Skin of body (tissue), 2 donors: ENCODE data around the gene APBB1IP. TPM values are rescaled to one million over a fixed set of nuclear protein-coding genes. Genes with fewer than 3 reads are reported as not detected.
"Not testable (repeated sequence)": the region's sequence is repeated elsewhere in the genome, so short reads cannot be mapped to it uniquely, and the experiment has no call there.

Source experiments
- DNase-seq: peaks from one replicate; lab custom pipeline; 2025; lab: John Stamatoyannopoulos, UW
- total RNA-seq: library from RNA; depleted of rRNA; stranded (reverse); fragments of >200 nt; gene quantifications from one replicate; pipeline ENCODE4 v1.2.3, GENCODE V29; 2014

Gene APBB1IP, protein sequence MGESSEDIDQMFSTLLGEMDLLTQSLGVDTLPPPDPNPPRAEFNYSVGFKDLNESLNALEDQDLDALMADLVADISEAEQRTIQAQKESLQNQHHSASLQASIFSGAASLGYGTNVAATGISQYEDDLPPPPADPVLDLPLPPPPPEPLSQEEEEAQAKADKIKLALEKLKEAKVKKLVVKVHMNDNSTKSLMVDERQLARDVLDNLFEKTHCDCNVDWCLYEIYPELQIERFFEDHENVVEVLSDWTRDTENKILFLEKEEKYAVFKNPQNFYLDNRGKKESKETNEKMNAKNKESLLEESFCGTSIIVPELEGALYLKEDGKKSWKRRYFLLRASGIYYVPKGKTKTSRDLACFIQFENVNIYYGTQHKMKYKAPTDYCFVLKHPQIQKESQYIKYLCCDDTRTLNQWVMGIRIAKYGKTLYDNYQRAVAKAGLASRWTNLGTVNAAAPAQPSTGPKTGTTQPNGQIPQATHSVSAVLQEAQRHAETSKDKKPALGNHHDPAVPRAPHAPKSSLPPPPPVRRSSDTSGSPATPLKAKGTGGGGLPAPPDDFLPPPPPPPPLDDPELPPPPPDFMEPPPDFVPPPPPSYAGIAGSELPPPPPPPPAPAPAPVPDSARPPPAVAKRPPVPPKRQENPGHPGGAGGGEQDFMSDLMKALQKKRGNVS
- 9.5 TPM for total RNA-seq

- no peak for DNase-seq
Observed at GRCh38 chr10:26437637-26438461, at the start of gene APBB1IP. Gene APBB1IP (plus strand): TSS chr10:26438341. CDS start chr10:26492327, 53,986 bp downstream.

DNA sequence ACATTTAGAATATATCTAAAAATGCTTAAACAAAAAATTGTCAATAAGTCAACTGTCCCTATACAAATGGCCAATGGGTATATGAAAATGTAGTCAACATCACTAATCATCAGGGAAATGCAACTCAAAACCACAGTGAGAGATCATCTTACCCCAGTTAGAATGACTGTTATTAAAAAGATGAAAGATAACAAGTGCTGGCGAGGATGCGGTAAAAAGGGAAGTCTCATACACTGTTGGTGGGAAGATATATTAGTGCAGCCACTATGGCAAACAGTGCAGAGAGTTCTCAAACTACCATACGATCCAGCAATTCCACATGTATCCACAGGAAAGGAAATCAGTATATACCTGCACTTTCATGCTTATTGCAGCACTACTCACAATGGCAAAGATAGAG is 48.6 kb upstream of the APBB1IP start:
- DNase-seq, result no peak

GRCh38 chr10:26391701-26392695 is 46.1 kb upstream of the APBB1IP start:
- no peak for DNase-seq

GRCh38 chr10:26398353-26398752 is 39.8 kb upstream of the APBB1IP start:
- not testable (repeated sequence) for DNase-seq

GRCh38 chr10:26407406-26407969 is 30.7 kb upstream of the APBB1IP start:
- DNase-seq, result no peak

DNA sequence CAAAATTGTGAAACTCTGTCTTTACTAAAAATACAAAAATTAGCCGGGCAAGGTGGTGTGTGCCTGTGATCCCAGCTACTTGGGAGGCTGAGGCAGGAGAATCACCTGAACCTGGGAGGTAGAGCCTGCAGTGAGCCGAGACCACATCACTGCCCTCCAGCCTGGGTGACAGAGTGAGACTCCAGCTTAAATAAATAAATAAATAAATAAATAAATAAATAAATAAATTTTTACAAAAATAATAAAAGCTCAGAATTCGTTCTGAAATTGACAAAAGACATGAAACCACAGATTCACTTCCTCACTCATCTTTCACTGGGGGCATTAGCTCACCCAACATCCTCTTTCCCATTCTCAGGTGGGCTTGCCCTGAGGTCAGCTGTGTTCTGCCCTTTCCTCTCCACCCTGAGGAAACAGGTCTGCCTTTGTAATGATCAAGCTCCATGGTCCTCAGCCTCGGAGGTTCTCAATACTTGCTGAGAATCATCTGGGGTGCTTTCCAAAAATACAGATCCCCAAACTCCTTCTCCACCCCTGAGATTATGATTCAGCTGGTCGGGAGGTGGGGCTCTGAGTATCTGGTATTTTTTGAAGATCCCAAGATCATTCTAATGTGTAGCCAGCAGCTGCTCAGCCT is 29.2 kb upstream of the APBB1IP start:
- no peak for DNase-seq

GRCh38 chr10:26410356-26410755 is 27.8 kb upstream of the APBB1IP start:
- no peak for DNase-seq

GRCh38 chr10:26412932-26413331 is 25.2 kb upstream of the APBB1IP start:
- DNase-seq, result no peak

DNA sequence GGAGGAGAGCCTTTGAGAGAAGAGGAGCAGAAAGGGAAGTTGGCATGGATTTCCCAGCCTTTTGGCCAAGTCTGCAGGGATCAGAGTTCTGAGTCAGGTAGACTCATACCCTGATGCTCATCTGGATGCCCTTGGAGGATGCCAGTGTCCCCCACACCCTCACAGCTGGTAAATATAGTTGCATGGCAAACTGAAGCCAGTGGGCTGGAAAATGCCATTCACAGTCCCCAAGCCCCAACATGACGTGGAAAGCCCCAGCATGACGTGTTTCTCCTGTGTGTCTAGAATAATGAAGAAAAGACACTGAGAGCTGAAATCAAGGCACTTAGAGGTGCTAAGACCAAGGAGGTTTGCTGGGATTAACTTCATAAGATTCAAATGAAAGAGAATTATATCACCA is 24.8 kb upstream of the APBB1IP start:
- DNase-seq, result no peak

DNA sequence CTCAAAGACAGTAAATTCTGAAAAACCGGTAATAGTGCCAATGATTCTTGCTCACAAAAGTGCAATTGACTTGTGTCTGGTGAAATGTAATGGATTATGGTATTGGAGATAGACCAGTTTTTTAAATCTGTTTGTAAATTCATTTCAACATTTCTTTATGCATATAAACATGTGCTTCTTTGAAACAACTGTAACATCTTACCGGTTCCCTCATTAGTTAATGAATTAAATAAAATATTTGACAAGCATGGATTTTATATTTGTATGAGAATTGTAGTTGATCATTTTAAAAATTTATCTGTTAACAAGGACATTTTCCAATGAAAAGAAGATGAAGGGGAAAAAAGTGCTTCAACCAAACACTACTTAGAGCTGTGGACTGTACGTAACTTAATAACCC is 21.0 kb upstream of the APBB1IP start:
- DNase-seq, result no peak

DNA sequence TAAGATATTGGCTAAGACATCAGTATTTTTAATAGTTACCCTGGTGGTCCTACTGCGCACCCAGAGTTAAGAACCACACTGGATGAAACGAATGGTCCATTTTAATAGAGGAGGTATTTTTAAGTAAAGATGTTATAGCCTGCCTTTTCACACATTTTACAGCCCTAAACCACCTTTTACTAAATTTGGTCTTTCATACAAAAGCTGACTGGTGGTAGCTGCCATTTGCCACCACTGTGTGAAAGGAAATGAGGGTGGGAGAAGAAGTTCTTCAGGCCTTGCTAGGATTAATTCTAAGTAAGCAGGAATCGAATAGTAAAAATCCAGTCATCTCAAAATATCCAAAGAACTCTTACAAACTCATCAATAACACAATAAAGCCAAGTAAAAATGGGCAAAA is 15.2 kb upstream of the APBB1IP start:
- DNase-seq, result no peak

DNA sequence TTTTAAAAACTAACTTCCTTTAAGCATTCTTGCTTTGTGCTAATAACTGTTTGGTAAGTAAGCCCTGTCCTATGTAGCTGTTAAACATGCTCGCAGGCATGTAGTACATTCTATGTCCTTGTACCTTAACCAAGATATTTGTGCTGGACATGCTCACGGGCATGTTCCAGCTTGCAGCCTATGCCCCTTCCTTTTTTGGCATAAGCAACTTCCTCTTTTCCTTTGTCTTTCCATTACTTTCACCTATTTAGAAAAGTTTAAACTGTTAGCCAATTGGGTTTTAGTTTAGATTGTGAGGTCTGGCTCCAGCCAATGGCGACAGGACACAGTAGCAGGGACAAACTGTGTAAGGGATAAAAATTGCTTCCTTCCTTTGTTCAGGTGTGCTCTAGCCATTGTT is 14.4 kb upstream of the APBB1IP start:
- DNase-seq, result no peak

DNA sequence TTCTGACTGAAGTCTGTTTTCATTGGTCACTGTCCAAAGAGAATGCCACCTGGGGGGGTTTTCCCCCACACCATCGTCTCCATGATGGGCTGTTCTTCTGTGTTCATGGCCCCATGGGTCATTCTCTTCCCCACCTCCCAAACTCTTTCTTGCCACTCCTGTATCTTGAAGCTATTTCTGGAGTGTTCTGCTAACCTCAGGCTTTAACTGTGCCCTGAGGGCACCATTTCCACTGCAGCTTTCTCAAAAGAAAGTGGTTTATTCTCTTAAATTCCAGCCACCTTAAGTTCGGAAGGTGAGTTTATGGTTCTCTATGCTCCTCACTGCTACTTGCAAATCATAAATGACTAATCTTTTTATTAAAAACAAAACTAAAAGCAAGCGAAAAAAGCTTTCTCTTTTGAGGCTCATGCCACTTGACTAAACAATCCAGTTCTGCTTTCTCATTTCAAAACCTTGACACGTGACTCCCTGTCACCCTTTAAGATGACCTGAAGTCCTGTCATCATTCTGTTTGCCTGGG is 7.4 kb upstream of the APBB1IP start:
- no peak for DNase-seq

DNA sequence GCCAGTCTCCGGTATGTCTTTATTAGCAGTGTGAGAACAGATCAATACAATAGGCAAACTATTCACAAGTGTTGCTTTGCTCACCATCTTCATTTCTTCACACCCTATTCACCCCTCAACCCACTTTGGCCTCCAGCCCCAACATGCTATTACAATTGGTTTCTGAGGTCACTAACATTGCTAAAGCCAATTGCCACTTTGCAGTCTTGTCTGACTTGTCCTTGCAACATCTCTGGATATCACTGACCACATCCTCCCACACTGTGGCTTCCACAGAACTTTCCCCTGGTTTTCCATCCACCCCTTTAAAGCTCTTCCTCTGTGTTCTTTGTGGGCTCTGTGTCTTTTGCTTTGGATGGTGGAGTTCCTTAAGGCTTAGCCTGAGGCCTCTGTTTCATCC is 5.2 kb upstream of the APBB1IP start:
- DNase-seq, result no peak

GRCh38 chr10:26435852-26436251 is 2.3 kb upstream of the APBB1IP start:
- DNase-seq, result no peak

GRCh38 chr10:26436848-26437247 is 1.3 kb upstream of the APBB1IP start:
- DNase-seq, result no peak

DNA sequence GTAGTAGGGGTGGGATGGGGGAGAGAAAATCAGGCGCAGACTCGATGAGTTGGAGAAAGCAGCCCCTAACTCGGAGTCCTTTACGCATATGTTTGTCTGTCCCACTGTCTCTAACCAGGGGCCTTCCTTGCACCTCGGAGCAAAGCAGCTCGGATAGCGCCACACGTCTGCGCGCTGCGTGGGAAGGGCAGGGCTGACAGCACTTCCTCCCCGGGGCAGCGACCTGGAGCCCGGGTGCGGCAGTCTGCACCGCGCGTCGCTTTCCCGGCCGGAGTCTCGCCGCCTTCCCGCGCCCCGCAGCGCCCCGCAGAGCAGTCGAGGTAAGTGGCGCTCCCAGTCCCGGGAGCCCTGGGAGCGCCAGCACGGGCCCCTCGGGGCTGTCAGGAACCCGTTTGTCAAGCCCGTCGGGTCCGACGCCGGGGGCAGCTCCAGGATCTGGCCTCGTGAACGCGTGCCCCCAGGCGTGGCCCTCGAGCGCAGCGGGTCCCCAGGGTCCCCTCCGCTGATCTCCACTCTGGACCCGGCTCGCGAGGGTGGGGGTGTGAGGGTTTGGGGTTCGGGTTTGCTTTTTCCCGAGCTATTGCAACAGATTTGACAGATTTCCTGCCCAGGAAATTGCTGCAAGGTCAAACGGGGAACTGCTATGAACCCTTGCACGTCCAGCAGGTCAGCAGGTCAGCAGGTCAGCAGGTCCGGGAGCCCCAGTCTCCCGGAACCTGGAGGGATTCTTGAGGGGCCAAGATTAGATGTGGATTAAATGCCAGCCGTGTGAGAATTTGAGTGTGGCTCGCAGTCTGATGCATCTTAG is 597 bp downstream of the APBB1IP start:
- DNase-seq, result no peak

GRCh38 chr10:26439406-26440087 is 1.4 kb downstream of the APBB1IP start:
- no peak for DNase-seq
